ENCODE measurements around the gene EIF2D. TPM values are rescaled to one million over a fixed set of nuclear protein-coding genes. Genes with fewer than 3 reads are reported as not detected.

The EIF2D gene
- total and polyA plus RNA-seq, 2 experiments from 2014 or later, result 45.7 to 67.2 TPM

- Histone ChIP-seq H3K4me3 (no peak overlapping the region), H3K27ac (no peak overlapping the region), H3K27me3 (no peaks in the 10 kb centered on the region), H3K4me1 (ENCODE audit: low read depth) (peaks cover 11% of the 10 kb centered on the region), H3K36me3 (peaks cover 15% of the 10 kb centered on the region), H3K9me3 (ENCODE audit: low read depth) (no peaks in the 10 kb centered on the region)
- no peak for DNase-seq (ENCODE audit: low read depth in 1 of 2, low spot score in 1 of 2)
- TF ChIP-seq, protein P1, sequence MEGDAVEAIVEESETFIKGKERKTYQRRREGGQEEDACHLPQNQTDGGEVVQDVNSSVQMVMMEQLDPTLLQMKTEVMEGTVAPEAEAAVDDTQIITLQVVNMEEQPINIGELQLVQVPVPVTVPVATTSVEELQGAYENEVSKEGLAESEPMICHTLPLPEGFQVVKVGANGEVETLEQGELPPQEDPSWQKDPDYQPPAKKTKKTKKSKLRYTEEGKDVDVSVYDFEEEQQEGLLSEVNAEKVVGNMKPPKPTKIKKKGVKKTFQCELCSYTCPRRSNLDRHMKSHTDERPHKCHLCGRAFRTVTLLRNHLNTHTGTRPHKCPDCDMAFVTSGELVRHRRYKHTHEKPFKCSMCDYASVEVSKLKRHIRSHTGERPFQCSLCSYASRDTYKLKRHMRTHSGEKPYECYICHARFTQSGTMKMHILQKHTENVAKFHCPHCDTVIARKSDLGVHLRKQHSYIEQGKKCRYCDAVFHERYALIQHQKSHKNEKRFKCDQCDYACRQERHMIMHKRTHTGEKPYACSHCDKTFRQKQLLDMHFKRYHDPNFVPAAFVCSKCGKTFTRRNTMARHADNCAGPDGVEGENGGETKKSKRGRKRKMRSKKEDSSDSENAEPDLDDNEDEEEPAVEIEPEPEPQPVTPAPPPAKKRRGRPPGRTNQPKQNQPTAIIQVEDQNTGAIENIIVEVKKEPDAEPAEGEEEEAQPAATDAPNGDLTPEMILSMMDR (IDR thresholded peaks at IDR 0.05; ENCODE audit: low read depth, low read length), result no peak
Measured at GRCh38 chr1:206580438-206581113, 31.7 kb downstream of the EIF2D start.

- DNase-seq (ENCODE audit: low read depth in 1 of 2, low spot score in 1 of 2), result peak in 1 of 2 donors; percentile 35
- Histone ChIP-seq H3K36me3 (peaks cover 8% of the 10 kb centered on the region), H3K9me3 (ENCODE audit: low read depth) (no peaks in the 10 kb centered on the region), H3K4me1 (ENCODE audit: low read depth) (peaks cover 18% of the 10 kb centered on the region), H3K27me3 (no peaks in the 10 kb centered on the region), H3K4me3 (no peak overlapping the region), H3K27ac (no peak overlapping the region)
- TF ChIP-seq, protein P1 (IDR thresholded peaks at IDR 0.05; ENCODE audit: low read depth, low read length), result no peak
Measured at GRCh38 chr1:206579747-206580437, 32.4 kb downstream of the EIF2D start.

GRCh38 chr1:206578978-206579374, 33.3 kb downstream of the EIF2D start:
- peaks cover 24% of the 10 kb centered on the region for H3K4me1 ChIP-seq (ENCODE audit: low read depth)
- TF ChIP-seq, protein P1 (IDR thresholded peaks at IDR 0.05; ENCODE audit: low read depth, low read length), result no peak
- H3K9me3 ChIP-seq (ENCODE audit: low read depth), result no peaks in the 10 kb centered on the region
- H3K27me3 ChIP-seq, result no peaks in the 10 kb centered on the region
- no peaks in the 10 kb centered on the region for H3K36me3 ChIP-seq
- no peak overlapping the region for H3K27ac ChIP-seq
- no peak for DNase-seq (ENCODE audit: low read depth in 1 of 2, low spot score in 1 of 2)
- no peak overlapping the region for H3K4me3 ChIP-seq

DNA sequence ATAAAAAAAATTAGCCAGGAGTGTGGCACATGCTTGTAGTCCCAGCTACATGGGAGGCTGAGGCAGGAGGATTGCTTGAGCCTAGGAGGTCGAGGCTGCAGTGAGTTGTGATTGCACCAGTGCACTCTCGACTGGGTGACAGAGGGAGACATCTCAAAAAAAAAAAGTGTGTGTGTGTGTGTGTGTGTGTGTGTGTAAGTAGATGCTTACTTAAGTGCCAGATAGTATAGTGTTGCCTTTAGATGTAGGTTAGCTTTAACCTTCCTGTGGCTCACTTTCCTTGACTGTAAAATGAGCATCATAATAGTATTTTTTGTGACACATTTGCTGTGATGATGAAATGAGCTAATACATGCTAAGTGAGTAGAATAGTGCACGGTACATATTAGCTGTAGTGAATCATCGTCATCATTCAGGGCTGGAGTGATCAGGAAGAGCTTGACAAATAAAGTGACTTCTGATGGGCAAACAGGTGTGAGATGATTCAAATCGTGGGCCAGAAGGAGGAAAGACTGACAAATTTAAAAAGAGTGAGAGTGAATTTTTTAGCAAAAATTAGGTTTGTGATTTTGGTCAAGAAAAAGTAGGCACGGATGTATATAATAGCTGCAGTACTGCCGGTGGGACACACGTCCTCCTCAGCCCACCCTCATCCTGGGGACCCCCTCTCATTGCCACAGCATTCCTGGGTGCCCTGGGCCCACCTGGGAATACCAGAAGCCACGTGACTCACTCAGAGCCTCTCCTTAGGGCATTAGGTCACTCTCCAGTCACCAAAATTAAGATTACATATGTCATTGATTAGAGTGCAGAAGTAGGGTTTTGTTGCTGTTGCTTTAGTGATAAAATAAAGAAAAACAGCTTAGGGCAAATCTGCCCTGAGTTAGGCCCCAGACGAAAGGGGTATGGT, 33.9 kb downstream of the EIF2D start:
- DNase-seq (ENCODE audit: low read depth in 1 of 2, low spot score in 1 of 2), result no peak
- no peak overlapping the region for H3K27ac ChIP-seq
- H3K9me3 ChIP-seq (ENCODE audit: low read depth), result no peaks in the 10 kb centered on the region
- H3K4me1 ChIP-seq (ENCODE audit: low read depth), result peaks cover 21% of the 10 kb centered on the region
- TF ChIP-seq, protein P1 (IDR thresholded peaks at IDR 0.05; ENCODE audit: low read depth, low read length), result no peak
- H3K4me3 ChIP-seq, result no peak overlapping the region
- H3K27me3 ChIP-seq, result no peaks in the 10 kb centered on the region
- no peaks in the 10 kb centered on the region for H3K36me3 ChIP-seq

- Histone ChIP-seq H3K4me1 (ENCODE audit: low read depth) (peaks cover 20% of the 10 kb centered on the region), H3K27ac (no peak overlapping the region), H3K4me3 (no peak overlapping the region), H3K27me3 (no peaks in the 10 kb centered on the region), H3K36me3 (no peaks in the 10 kb centered on the region), H3K9me3 (ENCODE audit: low read depth) (no peaks in the 10 kb centered on the region)
- DNase-seq (ENCODE audit: low read depth in 1 of 2, low spot score in 1 of 2), result no peak
- TF ChIP-seq, protein P1 (IDR thresholded peaks at IDR 0.05; ENCODE audit: low read depth, low read length), result no peak
Measured at GRCh38 chr1:206577626-206578025, 34.6 kb downstream of the EIF2D start.

Measured in cardiac muscle cell (in vitro differentiated cells and primary cell).